HG02870 (cell line): ENCODE measurements around the gene C1orf56.
A peak's percentile ranks its signal among the peaks of the same experiment; 100 is the strongest.
"Not testable (repeated sequence)": the region's sequence is repeated elsewhere in the genome, so short reads cannot be mapped to it uniquely, and the experiment has no call there.

Source experiments
- ATAC-seq: cut with Tn5 transposase; IDR thresholded peaks from one replicate; pipeline ENCODE4 v1.9.1; 2021; ENCODE audit warnings: mild to moderate bottlenecking, moderate library complexity; ENCODE audit not compliant: unreplicated experiment

C1orf56 gene

GRCh38 chr1:151060657-151061421, 13.3 kb downstream of the C1orf56 start:
- no peak for ATAC-seq

- ATAC-seq: no peak
These were observed 14.2 kb downstream of the C1orf56 start for GRCh38 chr1:151061704-151062103.

- no peak for ATAC-seq
These were observed 15.3 kb downstream of the C1orf56 start for GRCh38 chr1:151062741-151063371.

- no peak for ATAC-seq
These were observed 17.6 kb downstream of the C1orf56 start for GRCh38 chr1:151065089-151065645.

GRCh38 chr1:151067185-151067584, 19.6 kb downstream of the C1orf56 start:
- no peak for ATAC-seq

- no peak for ATAC-seq
These were observed 21.5 kb downstream of the C1orf56 start for GRCh38 chr1:151069103-151069486.

- peak; percentile 78 for ATAC-seq
These were observed 23.1 kb downstream of the C1orf56 start, which contains the start of gene GABPB2 for GRCh38 chr1:151070474-151071276. Gene GABPB2, plus strand, starts transcription at chr1:151070761. Its CDS starts 17,429 bp downstream, at chr1:151088190.

- no peak for ATAC-seq
These were observed 24.7 kb downstream of the C1orf56 start for GRCh38 chr1:151072224-151072623.

- no peak for ATAC-seq
These were observed 38.5 kb downstream of the C1orf56 start for GRCh38 chr1:151085953-151086559.

- not testable (repeated sequence) for ATAC-seq
These were observed 49.9 kb downstream of the C1orf56 start for GRCh38 chr1:151097426-151097825.

- ATAC-seq: no peak
These were observed 50.6 kb downstream of the C1orf56 start for GRCh38 chr1:151098126-151098525.
